Psoas muscle (tissue), 8 donors: ENCODE results near the gene EIF6. TPM values are rescaled to one million over a fixed set of nuclear protein-coding genes. Genes with fewer than 3 reads are reported as not detected.

Experiments used
- ATAC-seq, 4 donors: fragments of 200-7000 bp; cut with Tn5 transposase; one replicate each; pipeline ENCODE4 v1.9.1; 2020; ENCODE audit warnings: moderate library complexity in 3 of 4, mild to moderate bottlenecking in 2 of 4
- DNase-seq, 2 donors: peaks; one replicate each; pipeline ENCODE4 v3.0.0-alpha.2; 2020
- H3K27ac ChIP-seq: fragments of 200-600 bp; one replicate; pipeline ENCODE4 v1.8.0; 2022
- H3K27me3 ChIP-seq, 3 donors: fragments of 200-600 bp in 1 of 3; one replicate each; pipeline versions ENCODE4 v1.6.1 to v1.8.0; 2013 to 2022; ENCODE audit warnings: low read length in 2 of 3, mild to moderate bottlenecking in 2 of 3, moderate library complexity in 1 of 3; ENCODE audit not compliant: insufficient read depth in 3 of 3
- H3K36me3 ChIP-seq, 2 donors: fragments of 200-600 bp in 1 of 2; one replicate each; pipeline versions ENCODE4 v1.6.1 to v1.8.0; 2013 to 2022; ENCODE audit warnings: low read depth in 1 of 2, mild to moderate bottlenecking in 1 of 2, moderate library complexity in 1 of 2; ENCODE audit not compliant: insufficient read depth in 1 of 2
- H3K4me1 ChIP-seq: fragments of 200-600 bp; one replicate; pipeline ENCODE4 v1.8.0; 2022
- H3K4me3 ChIP-seq: fragments of 200-600 bp; one replicate; pipeline ENCODE4 v1.8.0; 2022; ENCODE audit warnings: mild to moderate bottlenecking
- H3K9me3 ChIP-seq: fragments of 200-600 bp; one replicate; pipeline ENCODE4 v1.8.0; 2022
- WGBS, 3 donors: extraction: QIAGEN DNeasy Blood & Tissue Kit; methylation state at CpG; one replicate each; pipeline versions ENCODE4 v1.1.6 to v1.1.7; 2013; 5-methylcytosine and 5-hydroxymethylcytosine counted together
- intact Hi-C, 2 donors: fragments of 100-400 bp; cut with DNase I; formaldehyde crosslinking; loops; one replicate each; pipeline versions ENCODE4 v1.11.0 to v1.14.2; 2022
- polyA plus RNA-seq, 3 donors: library from polyadenylated mRNA; stranded (reverse); fragments of 200-250 nt; gene quantifications; one replicate each; pipeline ENCODE4 v1.2.3, GENCODE V29; 2013
- total RNA-seq, 4 donors: library from RNA; stranded (reverse); fragmentation: NEBNext Ultra II Directional in 2 of 4; extraction: Animal tissue kit (Norgen Biotek cat#: 25700) in 2 of 4; gene quantifications; one replicate each; pipeline versions ENCODE4 v1.2.1 to v1.2.4, GENCODE V29; 2021 to 2023
- TF ChIP-seq, protein P1 (sequence below): fragments of 200-600 bp; IDR thresholded peaks from one replicate; pipeline ENCODE4 v1.8.0; 2022; ENCODE audit warnings: antibody characterized with exemption
- donor health status: healthy with polysubstance abuse.
- donor health status: DM: no; HTN: no; CAD: no; lungs with moderate emphysema.
- donor health status: Bipolar disorder and iron deficiency.
- donor health status: healthy.
- donor health status: DM: yes; HTN: yes; CAD: no.
- donor health status: DM: no; HTN: no; CAD: no.
- donor health status: DM: no; HTN: no; CAD: no.
- donor health status: DM: yes; HTN: yes; CAD: no.

The EIF6 gene
- total and polyA plus RNA-seq, 7 donors: 44.3 to 169 (median 63.0) TPM

DNA sequence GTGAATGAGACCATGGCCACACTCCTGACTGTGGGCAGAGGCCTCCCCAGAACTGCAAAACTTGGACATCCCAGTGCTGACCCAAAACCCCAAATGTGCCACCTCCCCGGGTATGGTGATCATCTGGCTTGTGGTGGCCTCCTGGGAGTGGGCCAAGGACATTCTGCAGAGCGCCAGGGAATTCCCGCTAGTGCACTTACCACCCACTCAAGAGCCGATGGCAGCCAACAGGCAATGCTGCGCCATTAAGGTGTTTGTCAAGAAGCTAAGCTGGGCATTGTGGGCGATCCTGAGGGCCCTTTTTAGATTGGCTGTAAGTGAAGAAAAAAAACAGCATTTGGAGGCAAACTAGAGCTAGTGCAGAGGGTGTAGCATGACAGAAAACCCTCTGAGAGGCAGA, 48.7 kb downstream of the EIF6 start:
- Histone ChIP-seq H3K9me3 (no peaks in the 10 kb centered on the region), H3K27me3 (no peaks in the 10 kb centered on the region), H3K4me1 (no peaks in the 10 kb centered on the region), H3K27ac (no peak overlapping the region), H3K36me3 (no peaks in the 10 kb centered on the region), H3K4me3 (no peak overlapping the region)
- intact Hi-C loops: no loop called here
- WGBS, 3 donors: 76 to 90% (median 77%) methylated on average over 6 of the region's 6 CpGs
- DNase-seq: no peak
- no peak for ATAC-seq
- TF ChIP-seq, protein P1, sequence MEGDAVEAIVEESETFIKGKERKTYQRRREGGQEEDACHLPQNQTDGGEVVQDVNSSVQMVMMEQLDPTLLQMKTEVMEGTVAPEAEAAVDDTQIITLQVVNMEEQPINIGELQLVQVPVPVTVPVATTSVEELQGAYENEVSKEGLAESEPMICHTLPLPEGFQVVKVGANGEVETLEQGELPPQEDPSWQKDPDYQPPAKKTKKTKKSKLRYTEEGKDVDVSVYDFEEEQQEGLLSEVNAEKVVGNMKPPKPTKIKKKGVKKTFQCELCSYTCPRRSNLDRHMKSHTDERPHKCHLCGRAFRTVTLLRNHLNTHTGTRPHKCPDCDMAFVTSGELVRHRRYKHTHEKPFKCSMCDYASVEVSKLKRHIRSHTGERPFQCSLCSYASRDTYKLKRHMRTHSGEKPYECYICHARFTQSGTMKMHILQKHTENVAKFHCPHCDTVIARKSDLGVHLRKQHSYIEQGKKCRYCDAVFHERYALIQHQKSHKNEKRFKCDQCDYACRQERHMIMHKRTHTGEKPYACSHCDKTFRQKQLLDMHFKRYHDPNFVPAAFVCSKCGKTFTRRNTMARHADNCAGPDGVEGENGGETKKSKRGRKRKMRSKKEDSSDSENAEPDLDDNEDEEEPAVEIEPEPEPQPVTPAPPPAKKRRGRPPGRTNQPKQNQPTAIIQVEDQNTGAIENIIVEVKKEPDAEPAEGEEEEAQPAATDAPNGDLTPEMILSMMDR: no peak

DNA sequence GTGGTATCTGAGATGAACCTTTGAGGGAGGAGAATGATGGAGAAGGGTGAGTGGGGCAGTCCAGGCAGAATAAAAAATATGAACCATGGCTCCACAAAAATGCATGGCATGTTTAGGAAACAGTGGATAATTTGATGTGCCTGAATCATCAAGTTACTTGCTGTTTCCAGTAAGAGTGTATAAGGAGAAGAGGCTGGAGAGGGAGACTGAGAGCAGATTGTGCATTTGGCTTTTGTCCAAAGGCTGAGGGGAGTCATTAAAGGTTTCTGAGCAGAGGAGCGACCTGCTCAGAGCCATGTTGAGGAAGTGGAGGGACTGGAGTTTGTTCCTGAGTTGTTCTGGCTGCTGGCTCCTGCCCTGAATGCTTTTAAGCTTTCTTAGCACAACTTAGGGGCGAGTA, 52.0 kb downstream of the EIF6 start:
- Histone ChIP-seq H3K4me3 (no peak overlapping the region), H3K27ac (no peak overlapping the region), H3K36me3 (no peaks in the 10 kb centered on the region), H3K4me1 (no peaks in the 10 kb centered on the region), H3K27me3 (peaks cover 0 to 12% (median 2%) of the 10 kb centered on the region in 3 donors), H3K9me3 (no peaks in the 10 kb centered on the region)
- intact Hi-C loops: no loop called here
- DNase-seq (no peak), ATAC-seq (no peak)
- 57 to 78% (median 69%) methylated on average over 2 of the region's 2 CpGs for WGBS, 3 donors
- TF ChIP-seq, protein P1: no peak

Other genes starting within 250 kb of the EIF6 start
- gene TRPC4AP, start 192.0 kb downstream of the EIF6 start, total RNA-seq: 10 to 100 TPM; 36.0 to 62.3 (median 58.1) TPM
- 10 to 100 TPM; 42.0 to 51.7 (median 42.4) TPM for gene TRPC4AP, start 192.0 kb downstream of the EIF6 start, polyA plus RNA-seq
- 1 to 10 TPM; 5.0 to 8.5 (median 6.2) TPM for gene EDEM2, start 137.4 kb downstream of the EIF6 start, total RNA-seq
- gene EDEM2, start 137.4 kb downstream of the EIF6 start, polyA plus RNA-seq: 10 to 100 TPM in 2 of 3 donors, 1 to 10 TPM in 1; 8.3 to 20.4 (median 17.2) TPM
- gene PROCR, start 112.7 kb downstream of the EIF6 start, total RNA-seq: 1 to 10 TPM; 2.8 to 8.8 (median 6.4) TPM
- gene PROCR, start 112.7 kb downstream of the EIF6 start, polyA plus RNA-seq: 1 to 10 TPM; 5.2 to 7.1 (median 6.1) TPM
- under 1 TPM in 3 of 4 donors, not detected in 1; 0.17 to 0.27 (median 0.20) TPM for gene MMP24, start 58.1 kb downstream of the EIF6 start, total RNA-seq
- gene MMP24, start 58.1 kb downstream of the EIF6 start, polyA plus RNA-seq: under 1 TPM; 0.01 to 0.07 (median 0.04) TPM
- 10 to 100 TPM; 25.1 to 40.6 (median 27.2) TPM for gene MMP24OS, start 6.7 kb downstream of the EIF6 start, total RNA-seq
- 10 to 100 TPM; 10.4 to 22.5 (median 19.3) TPM for gene MMP24OS, start 6.7 kb downstream of the EIF6 start, polyA plus RNA-seq
- gene FAM83C, start 7.7 kb upstream of the EIF6 start, total RNA-seq: not detected
- gene FAM83C, start 7.7 kb upstream of the EIF6 start, polyA plus RNA-seq: under 1 TPM; 0.04 to 0.07 (median 0.04) TPM
- 100 to 1,000 TPM in 2 of 4 donors, 10 to 100 TPM in 2; 67.3 to 120 (median 85.8) TPM for gene UQCC1, start 127.2 kb upstream of the EIF6 start, total RNA-seq
- 100 to 1,000 TPM in 2 of 3 donors, 10 to 100 TPM in 1; 71.8 to 129 (median 118) TPM for gene UQCC1, start 127.2 kb upstream of the EIF6 start, polyA plus RNA-seq
- gene GDF5, start 153.5 kb upstream of the EIF6 start, total RNA-seq: 1 to 10 TPM in 1 of 4 donors, under 1 TPM in 2, not detected in 1; 0.13 to 1.1 (median 0.22) TPM
- gene GDF5, start 153.5 kb upstream of the EIF6 start, polyA plus RNA-seq: under 1 TPM in 2 of 3 donors, not detected in 1; 0.03 to 0.13 TPM
- 10 to 100 TPM; 17.0 to 19.3 (median 17.6) TPM for gene CEP250, start 170.8 kb upstream of the EIF6 start, total RNA-seq
- gene CEP250, start 170.8 kb upstream of the EIF6 start, polyA plus RNA-seq: 10 to 100 TPM in 1 of 3 donors, 1 to 10 TPM in 2; 4.2 to 13.2 (median 7.4) TPM
- not detected for gene C20orf173, start 244.9 kb upstream of the EIF6 start, total RNA-seq
- gene C20orf173, start 244.9 kb upstream of the EIF6 start, polyA plus RNA-seq: not detected